GM21360 (cell line): ENCODE data around the gene SLC38A1.

Source experiments
- ATAC-seq: cut with Tn5 transposase; IDR thresholded peaks from one replicate; pipeline ENCODE4 v1.9.1; 2021; ENCODE audit warnings: mild to moderate bottlenecking, moderate library complexity; ENCODE audit not compliant: unreplicated experiment

The SLC38A1 gene

GRCh38 chr12:46237371-46238045 is 31.3 kb downstream of the SLC38A1 start:
- no peak for ATAC-seq

GRCh38 chr12:46234000-46234399 is 34.8 kb downstream of the SLC38A1 start:
- ATAC-seq = no peak

GRCh38 chr12:46233423-46233822 is 35.4 kb downstream of the SLC38A1 start:
- no peak for ATAC-seq

- no peak for ATAC-seq
Measured at GRCh38 chr12:46230983-46231382, 37.9 kb downstream of the SLC38A1 start.

- ATAC-seq = no peak
Measured at GRCh38 chr12:46230306-46230705, 38.5 kb downstream of the SLC38A1 start.

- ATAC-seq = no peak
Measured at GRCh38 chr12:46227616-46228015, 41.2 kb downstream of the SLC38A1 start.

GRCh38 chr12:46224386-46224785 is 44.5 kb downstream of the SLC38A1 start:
- no peak for ATAC-seq

- ATAC-seq = no peak
Measured at GRCh38 chr12:46223047-46223446, 45.8 kb downstream of the SLC38A1 start.

- no peak for ATAC-seq
Measured at GRCh38 chr12:46222636-46223035, 46.2 kb downstream of the SLC38A1 start.

- ATAC-seq = no peak
Measured at GRCh38 chr12:46221255-46222128, 47.4 kb downstream of the SLC38A1 start.

GRCh38 chr12:46219877-46220655 is 48.8 kb downstream of the SLC38A1 start:
- no peak for ATAC-seq

- ATAC-seq = no peak
Measured at GRCh38 chr12:46219132-46219876, 49.5 kb downstream of the SLC38A1 start.

- ATAC-seq = no peak
Measured at GRCh38 chr12:46218322-46219095, 50.3 kb downstream of the SLC38A1 start.

- ATAC-seq = peak; percentile 67
Measured at GRCh38 chr12:46217541-46218321, 51.1 kb downstream of the SLC38A1 start.

GRCh38 chr12:46214668-46215436 is 54.0 kb downstream of the SLC38A1 start:
- ATAC-seq = peak; percentile 50

GRCh38 chr12:46212108-46212982 is 56.5 kb downstream of the SLC38A1 start:
- no peak for ATAC-seq

GRCh38 chr12:46210873-46211439 is 57.9 kb downstream of the SLC38A1 start:
- no peak for ATAC-seq
